ENCODE data around the gene MORN1.

Gene MORN1

DNA sequence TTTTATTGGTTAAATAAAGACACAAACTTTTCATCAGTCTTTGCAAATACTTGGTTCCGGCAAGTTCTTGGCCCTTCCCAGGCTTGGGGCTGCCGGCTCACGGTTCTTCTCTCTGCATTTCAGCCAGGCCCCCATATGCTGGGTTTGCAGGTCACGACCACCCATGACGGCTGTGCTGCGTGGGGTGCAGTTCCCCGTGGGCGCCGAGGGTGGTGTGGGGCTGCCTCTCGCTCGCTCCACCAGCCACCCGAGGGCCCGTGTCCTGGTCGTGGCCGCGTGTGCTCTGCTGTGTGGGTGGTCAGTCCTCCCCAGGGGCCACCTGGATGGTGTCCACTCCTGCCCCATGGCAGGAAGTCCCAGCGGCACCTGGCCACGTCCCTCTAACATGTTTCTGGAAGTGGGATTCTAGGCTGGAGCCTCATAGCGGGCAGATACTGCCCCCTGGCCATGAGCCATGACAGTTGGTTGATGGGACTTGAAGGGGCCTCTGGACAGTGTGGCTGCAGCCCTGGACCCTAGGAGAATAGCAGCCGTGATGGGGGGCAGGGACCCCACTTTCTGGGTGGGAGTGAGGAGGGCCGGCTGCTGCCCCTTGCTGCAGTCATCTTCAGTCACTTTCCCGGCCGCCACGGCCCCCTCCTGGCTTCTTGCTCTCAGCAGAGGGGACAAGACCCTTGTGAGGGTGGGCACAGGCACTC, 117.0 kb downstream of the MORN1 start:
- DNase-seq (ENCODE audit: low read depth in 2 of 2) = no peak

DNA sequence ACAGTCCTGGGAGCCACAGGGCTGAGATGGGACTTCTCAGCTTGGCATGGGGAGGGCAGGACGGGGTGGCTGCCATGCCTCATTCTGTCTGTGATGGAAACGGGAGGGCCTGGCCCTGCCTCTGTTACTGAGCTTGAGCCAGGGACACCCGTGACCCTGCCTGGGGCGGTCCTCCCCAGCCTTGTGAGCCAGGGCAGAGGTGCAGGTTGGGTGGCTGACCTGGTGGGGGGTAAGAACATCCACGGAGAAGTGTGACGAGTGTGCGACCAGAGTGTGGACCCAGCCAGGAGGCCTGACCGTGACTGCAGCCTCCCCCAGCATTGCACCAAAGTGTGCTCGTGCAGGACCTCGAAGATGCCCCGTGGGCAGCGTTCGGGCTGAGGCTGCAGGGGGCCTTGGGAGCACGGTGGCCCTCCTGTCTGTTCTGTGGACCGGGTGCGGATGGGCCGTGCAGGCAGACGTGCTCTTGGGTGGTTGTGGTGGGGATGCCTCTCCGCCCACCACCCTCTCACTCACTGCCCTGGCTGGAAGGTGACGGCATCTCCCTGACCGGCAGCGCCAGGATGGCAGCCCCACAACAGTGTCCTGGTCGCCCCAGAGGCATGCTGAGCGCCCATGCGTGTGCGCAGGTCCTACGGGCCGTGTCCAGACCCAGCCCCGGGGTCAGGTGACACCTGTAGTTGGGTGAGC, 117.8 kb downstream of the MORN1 start:
- no peak for DNase-seq (ENCODE audit: low read depth in 2 of 2)

DNA sequence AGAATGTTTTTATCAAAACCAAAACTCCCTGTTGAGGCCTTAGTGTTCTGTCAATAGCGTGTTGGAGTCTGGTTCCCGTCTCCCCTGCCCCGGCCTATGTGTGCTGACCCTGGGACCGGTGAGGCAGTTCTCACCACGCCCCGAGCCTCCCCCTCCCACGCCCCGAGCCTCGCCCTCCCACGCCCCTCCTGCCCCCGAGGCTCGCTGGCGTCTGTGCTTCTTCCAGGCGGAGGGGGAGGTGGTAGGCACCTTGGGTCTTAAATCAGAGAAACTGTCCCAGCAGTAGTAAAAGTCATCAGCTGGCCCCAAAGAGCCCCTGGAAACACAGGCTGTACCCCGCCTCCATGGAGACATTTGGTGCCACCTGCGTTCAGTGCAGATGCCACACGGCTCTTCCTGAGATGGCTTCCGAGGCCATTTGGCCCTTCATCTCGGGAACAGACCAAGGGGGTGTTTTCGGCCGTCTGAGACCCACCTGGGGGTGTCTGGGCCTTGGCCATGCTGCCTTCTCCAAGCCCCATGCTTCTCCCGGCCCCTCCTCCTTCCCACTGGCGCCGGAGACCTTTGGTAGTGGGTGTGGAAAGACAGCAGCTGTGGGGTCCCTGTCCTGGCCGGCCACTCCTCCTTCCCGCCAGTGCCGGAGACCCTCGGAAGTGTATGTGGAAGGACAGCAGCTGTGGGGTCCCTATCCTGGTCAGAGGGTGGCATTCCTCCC, 118.5 kb downstream of the MORN1 start:
- DNase-seq (ENCODE audit: low read depth in 2 of 2) = no peak

- DNase-seq (ENCODE audit: low read depth in 2 of 2) = no peak
These were observed 119.3 kb downstream of the MORN1 start for GRCh38 chr1:2271841-2272655.
